Measurements from ENCODE around the gene TTC39A.

- TF ChIP-seq, protein P1, sequence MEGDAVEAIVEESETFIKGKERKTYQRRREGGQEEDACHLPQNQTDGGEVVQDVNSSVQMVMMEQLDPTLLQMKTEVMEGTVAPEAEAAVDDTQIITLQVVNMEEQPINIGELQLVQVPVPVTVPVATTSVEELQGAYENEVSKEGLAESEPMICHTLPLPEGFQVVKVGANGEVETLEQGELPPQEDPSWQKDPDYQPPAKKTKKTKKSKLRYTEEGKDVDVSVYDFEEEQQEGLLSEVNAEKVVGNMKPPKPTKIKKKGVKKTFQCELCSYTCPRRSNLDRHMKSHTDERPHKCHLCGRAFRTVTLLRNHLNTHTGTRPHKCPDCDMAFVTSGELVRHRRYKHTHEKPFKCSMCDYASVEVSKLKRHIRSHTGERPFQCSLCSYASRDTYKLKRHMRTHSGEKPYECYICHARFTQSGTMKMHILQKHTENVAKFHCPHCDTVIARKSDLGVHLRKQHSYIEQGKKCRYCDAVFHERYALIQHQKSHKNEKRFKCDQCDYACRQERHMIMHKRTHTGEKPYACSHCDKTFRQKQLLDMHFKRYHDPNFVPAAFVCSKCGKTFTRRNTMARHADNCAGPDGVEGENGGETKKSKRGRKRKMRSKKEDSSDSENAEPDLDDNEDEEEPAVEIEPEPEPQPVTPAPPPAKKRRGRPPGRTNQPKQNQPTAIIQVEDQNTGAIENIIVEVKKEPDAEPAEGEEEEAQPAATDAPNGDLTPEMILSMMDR (IDR thresholded peaks at IDR 0.05) = no peak
- no peak for TF ChIP-seq POLR2AphosphoS5 (IDR thresholded peaks at IDR 0.05; ENCODE audit: low read depth, low read length)
- TF ChIP-seq, protein P2, sequence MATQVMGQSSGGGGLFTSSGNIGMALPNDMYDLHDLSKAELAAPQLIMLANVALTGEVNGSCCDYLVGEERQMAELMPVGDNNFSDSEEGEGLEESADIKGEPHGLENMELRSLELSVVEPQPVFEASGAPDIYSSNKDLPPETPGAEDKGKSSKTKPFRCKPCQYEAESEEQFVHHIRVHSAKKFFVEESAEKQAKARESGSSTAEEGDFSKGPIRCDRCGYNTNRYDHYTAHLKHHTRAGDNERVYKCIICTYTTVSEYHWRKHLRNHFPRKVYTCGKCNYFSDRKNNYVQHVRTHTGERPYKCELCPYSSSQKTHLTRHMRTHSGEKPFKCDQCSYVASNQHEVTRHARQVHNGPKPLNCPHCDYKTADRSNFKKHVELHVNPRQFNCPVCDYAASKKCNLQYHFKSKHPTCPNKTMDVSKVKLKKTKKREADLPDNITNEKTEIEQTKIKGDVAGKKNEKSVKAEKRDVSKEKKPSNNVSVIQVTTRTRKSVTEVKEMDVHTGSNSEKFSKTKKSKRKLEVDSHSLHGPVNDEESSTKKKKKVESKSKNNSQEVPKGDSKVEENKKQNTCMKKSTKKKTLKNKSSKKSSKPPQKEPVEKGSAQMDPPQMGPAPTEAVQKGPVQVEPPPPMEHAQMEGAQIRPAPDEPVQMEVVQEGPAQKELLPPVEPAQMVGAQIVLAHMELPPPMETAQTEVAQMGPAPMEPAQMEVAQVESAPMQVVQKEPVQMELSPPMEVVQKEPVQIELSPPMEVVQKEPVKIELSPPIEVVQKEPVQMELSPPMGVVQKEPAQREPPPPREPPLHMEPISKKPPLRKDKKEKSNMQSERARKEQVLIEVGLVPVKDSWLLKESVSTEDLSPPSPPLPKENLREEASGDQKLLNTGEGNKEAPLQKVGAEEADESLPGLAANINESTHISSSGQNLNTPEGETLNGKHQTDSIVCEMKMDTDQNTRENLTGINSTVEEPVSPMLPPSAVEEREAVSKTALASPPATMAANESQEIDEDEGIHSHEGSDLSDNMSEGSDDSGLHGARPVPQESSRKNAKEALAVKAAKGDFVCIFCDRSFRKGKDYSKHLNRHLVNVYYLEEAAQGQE (IDR thresholded peaks at IDR 0.05; ENCODE audit: insufficient read depth in 1 of 2, low read depth in 2 of 2, low read length in 1 of 2) = no peak
- no peak for TF ChIP-seq SIN3A (IDR thresholded peaks at IDR 0.05; ENCODE audit: borderline replicate concordance, insufficient read depth, low read depth, low read length)
- no peak for TF ChIP-seq TCF7L2 (IDR thresholded peaks at IDR 0.05; ENCODE audit: low read depth, low read length)
Observed at GRCh38 chr1:51316113-51316845, 14.1 kb downstream of the TTC39A start.

Measured in Panc1 (cell line).